ENCODE data around the gene TUBA4A. TPM values are rescaled to one million over a fixed set of nuclear protein-coding genes. Genes with fewer than 3 reads are reported as not detected.
A peak's percentile ranks its signal among the peaks of the same experiment; 100 is the strongest.

Gene TUBA4A
- total and polyA plus RNA-seq, 10 of the 15 experiments (the other 5 are each of a cell fraction or from before 2014, with no cell fraction given) = 58.2 to 325 (median 134) TPM

DNA sequence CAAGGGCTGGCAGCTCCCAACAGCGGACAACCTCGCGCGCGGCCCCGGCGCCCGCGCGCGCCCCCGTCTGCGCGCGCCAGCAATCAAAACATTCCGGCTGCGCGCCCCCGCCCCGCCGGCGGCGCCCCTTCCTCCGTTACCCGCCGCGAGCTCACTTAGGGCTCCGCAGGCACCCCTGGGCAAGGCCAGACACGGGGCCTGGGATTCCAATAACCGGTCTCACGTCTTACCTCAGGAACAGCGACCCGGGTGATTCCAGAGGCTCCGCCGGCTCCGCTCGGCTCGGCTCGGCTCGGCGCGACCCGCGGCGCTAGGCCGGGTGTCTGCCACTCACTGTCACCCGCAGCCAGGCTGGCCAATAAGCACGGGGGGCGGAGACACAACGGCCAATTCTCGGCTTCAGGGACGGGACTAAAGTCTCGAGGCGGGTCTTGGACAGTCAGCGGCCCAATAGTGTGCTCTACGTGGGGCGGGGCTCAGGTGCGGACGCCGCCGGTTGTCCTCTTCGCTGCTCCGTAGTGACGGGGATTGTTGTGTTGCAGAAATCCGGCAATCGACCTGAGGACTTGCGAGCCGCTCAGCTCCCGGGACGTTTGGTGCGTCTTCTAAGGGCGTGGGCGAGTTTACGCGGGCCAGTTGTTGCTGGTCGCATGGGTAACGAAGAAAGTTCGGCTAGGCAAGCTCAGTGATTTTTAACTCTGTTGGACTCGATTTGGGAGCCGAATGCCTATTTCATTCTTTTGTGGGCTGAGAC, 24.2 kb downstream of the TUBA4A start, which contains the start of the genes ANKZF1 and ATG9A (continued):
- TF ChIP-seq SMAD1 (IDR thresholded peaks at IDR 0.05; ENCODE audit: low read depth, partially characterized antibody) (peak; percentile 30), ZBTB33 (IDR thresholded peaks at IDR 0.05) (no peak), ZNF274 (IDR thresholded peaks at IDR 0.05; ENCODE audit: insufficient read depth, insufficient read length) (no peak), TBL1XR1 (IDR thresholded peaks at IDR 0.05; ENCODE audit: low read depth, low read length) (no peak), E2F4 (IDR thresholded peaks at IDR 0.05; ENCODE audit: low read depth, low read length) (no peak), BCL11A (IDR thresholded peaks at IDR 0.05; ENCODE audit: low read depth, low read length) (0 out of 2 replicates have a peak, but pooled peaks have one; percentile 13), SREBF1 (IDR thresholded peaks at IDR 0.05; ENCODE audit: low read length) (no peak), NBN (IDR thresholded peaks at IDR 0.05) (peak; percentile 67), BACH1 (IDR thresholded peaks at IDR 0.05; ENCODE audit: borderline replicate concordance) (no peak; the same call in 1 of the 2 replicates), RB1 (IDR thresholded peaks at IDR 0.05; ENCODE audit: borderline replicate concordance) (peak; percentile 89), ZNF207 (IDR thresholded peaks at IDR 0.05; ENCODE audit: borderline replicate concordance) (peak; percentile 87; the same call in 1 of the 2 replicates), LARP7 (IDR thresholded peaks at IDR 0.05) (peak; percentile 70; the same call in 1 of the 2 replicates), JUND (IDR thresholded peaks at IDR 0.05; ENCODE audit: low read depth, low read length) (no peak), ZNF24 (IDR thresholded peaks at IDR 0.05) (0 out of 2 replicates have a peak, but pooled peaks have one; percentile 32), RAD21 (IDR thresholded peaks at IDR 0.05; ENCODE audit: insufficient read depth, low read depth, low read length) (no peak), CUX1 (IDR thresholded peaks at IDR 0.05; ENCODE audit: insufficient replicate concordance, low read depth, low read length) (no peak), RBBP5 (conservative IDR thresholded peaks at IDR 0.05) (no peak), ZSCAN29 (IDR thresholded peaks at IDR 0.05) (no peak), ZZZ3 (IDR thresholded peaks at IDR 0.05; ENCODE audit: control insufficient read depth, insufficient read length, low read depth) (no peak), SIN3A (IDR thresholded peaks at IDR 0.05; ENCODE audit: low read depth, low read length) (peak; percentile 89), CBX5 (IDR thresholded peaks at IDR 0.05; ENCODE audit: low read depth) (no peak), MEF2A (IDR thresholded peaks at IDR 0.05; ENCODE audit: insufficient read depth, low read depth, low read length) (no peak)
- TF ChIP-seq, protein P1, sequence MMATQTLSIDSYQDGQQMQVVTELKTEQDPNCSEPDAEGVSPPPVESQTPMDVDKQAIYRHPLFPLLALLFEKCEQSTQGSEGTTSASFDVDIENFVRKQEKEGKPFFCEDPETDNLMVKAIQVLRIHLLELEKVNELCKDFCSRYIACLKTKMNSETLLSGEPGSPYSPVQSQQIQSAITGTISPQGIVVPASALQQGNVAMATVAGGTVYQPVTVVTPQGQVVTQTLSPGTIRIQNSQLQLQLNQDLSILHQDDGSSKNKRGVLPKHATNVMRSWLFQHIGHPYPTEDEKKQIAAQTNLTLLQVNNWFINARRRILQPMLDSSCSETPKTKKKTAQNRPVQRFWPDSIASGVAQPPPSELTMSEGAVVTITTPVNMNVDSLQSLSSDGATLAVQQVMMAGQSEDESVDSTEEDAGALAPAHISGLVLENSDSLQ (IDR thresholded peaks at IDR 0.05) = peak; percentile 100

All from GM12878 (cell line).